ENCODE results near the gene LPIN3.

Gene LPIN3

DNA sequence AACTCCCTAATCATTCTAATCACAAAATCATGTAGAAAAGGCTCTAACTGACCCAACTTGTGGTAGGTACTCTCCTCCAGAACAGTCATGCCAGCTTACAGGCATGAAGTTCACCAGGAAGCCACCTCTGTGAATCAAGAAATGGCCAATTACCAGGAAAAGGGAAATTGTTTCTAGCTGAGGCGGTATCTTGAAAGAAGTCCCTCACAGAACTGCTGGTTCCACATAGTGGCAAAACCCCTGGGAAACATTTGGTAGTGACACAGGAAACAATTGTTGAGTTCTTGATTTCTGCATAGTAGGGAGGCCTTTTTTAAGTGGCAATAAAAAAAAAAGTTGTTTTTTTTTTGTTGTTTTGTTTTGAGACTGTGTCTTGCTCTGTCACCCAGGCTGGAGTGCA is 19.6 kb upstream of the LPIN3 start:
- DNase-seq = no peak

DNA sequence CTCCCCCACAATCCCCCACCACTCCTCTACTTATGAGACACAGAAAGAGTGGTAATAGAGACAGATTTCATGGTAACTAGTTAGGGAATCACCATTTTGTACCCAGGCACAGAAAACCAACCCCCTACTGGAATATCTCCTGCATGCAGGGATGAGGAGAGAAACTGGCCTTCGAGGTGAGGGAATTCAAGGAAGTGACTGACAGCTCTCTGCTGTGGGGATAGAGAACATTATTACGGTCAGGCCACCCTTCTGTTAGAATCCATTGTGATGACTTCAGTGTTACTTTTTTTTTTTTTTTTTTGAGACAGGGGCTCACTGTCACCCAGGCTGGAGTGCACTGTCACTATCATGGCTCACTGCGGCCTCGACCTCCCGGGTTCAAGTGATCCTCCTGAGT is 13.4 kb upstream of the LPIN3 start:
- DNase-seq = no peak

DNA sequence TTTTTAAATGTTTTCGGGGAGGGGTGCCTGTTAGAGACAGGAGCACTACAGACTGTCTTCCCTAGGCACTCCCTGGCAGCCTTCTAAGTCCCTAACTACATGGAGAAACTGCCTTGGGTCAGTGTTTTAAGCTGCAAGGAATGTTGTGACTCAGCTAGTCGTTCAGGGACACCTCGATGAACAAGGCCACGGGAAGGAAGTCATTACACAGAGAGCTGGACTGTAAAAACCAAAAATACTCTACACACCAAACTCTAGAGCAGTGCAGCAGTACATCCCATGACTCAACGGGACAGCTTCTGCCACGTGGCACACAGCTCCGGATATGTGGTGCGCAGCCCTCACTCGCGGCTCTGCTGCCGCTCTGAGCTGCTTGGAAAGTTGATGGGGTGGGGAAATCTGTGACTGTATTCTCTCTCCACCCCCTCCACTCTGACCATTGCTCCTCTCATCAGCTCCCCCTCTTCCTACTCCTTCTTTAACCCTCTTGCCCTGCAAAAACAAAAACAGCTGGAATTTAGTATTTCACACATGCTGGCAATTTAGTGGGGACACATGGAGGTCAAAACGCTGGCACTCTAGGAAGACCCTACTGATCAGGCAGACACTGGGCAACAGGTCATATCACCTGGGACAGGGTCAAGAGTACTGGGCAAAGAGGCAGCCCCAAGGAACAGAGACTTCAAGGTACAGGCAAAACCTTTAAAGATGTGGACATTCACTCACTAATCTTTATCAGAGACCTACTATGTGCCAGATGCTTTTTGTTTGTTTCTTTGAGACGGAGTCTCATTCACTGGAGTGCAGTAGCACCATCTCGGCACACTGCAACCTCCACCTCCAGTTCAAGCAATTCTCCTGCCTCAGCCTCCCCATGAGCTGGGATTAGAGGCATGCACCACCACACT is 10.9 kb upstream of the LPIN3 start:
- DNase-seq = no peak

DNA sequence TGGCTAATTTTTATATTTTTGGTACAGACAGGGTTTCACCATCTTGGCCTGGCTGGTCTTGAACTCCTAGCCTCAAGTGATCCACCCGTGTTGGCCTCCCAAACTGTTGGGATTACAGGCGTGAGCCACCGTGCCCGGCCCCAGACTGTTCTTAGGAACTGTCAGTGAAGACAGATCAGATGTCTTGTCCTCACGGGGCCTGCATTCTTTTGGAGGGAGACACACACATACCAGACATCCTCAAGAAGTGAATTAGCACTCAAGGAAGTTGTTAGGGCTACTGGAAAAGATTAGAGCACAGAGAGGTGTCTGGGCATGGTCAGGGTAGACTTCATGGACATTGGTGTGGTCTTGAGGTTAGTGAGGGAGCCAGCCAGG is 10.3 kb upstream of the LPIN3 start:
- DNase-seq = no peak

DNA sequence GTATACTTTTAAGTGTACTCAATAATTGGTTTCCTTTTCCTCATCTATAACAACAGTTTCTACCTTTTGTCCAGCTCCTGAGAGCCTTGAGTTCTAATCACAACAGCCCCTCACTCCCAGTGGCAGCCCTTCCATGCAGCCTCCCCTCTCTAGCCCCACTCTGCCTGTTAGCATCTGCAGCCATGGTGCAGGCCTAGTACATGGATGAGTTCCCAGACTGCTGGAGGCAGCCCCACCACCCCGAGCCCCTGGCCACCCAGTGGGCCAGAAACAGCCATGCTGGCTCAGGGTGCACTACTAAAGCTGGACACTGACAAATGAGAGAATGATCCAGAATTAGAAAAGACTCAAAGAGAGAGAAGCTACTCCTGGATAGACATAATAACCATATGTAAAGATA is 9.7 kb upstream of the LPIN3 start:
- no peak for DNase-seq

DNA sequence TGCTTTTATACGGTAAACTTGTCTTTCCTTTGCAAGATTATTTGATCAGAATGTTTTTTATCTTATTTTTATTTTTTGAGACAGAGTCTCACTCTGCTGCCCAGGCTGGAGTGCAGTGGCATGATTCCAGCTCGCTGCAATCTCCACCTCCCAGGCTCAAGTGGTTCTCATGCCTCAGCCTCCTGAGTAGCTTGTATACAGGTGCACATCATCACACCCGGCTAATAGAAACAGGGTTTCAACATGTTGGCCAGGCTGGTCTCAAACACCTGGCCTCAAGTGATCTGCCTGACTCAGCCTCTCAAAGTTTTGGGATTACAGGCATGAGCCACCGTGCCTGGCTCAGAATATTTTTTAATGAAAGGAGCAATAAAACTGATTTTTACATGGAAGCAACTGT is 8.9 kb upstream of the LPIN3 start:
- DNase-seq = no peak

DNA sequence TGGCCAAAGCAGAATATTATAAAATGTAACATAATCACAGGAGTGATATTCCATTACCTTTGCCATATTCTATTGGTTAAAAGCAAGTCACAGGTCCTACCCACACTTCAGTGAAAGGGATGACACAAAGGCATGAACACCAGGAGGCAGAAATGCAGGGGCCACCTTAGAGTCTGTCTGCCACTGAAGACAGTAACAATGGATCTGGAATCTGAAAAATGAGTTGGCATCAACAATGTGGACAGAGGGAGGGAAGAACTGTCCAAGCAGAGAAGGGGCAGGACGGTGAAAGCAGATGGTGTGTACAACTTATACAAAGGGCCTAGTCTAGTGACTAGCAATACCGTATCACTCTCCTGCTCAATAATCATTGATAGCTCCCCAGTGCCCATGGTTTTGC is 6.6 kb upstream of the LPIN3 start:
- no peak for DNase-seq

DNA sequence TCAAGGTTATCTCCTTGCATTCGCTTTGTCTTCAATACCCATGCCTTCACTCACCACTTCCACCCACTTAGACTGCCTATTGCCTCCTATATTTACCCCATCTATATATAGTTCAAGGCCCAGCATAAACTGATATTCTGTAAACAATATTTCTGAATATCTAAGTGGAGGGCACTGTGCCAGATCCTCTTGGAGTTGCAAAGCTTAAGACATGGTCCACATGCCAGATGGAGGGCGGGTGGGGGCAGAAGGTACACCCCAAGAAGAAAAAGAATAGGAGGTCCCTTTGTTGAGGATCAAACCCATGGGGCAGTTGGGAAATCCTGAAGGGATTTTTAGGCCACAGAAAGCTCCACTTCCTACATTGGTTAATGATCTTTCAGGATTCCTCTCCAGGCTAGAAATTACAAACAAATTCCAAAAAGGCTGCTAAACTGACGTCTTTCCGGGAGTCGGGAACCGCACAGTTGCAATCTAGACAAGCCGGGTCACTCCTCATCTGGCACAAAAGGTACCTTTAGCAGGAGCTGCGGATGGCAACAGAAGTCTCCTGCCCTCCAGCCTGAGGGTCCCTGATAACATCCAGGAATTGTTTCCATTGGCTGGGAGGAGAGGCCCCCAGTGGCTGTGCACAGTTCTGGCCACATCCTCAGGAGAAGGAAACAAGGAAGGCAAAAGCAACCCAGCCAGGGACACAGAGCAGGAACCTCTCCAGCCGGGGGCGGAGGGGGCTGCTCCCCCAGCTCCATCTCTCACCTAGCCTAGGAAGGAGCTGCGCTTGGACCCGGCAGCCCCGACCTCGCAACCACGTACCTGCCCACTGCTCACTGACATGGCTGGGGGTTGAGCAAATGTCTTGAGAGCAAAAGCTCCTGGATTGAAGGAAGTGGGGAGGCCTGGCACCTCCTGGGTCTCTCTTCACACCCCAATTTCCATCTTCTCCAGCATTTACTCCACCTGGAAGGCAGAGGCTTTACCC is 5.9 kb upstream of the LPIN3 start:
- DNase-seq = no peak

DNA sequence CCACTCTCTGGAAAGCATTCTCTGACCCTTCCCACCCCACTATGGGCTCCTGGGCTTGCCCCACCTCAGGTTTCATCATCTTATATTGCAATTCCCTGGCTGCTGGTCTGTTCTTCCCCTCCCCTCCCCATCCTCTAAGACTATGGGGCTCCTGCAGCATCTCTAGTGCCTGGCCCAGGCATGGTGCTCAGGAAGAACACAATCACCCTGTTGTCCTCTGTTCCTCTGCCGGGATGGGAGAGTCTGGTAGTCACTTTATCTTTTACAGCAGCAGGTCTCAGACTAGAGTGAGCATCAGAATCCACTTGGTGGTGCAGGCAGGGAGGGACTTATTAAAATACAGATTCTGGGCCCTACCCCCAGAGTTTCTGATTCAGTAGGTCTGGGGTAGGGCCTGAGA is 5.0 kb upstream of the LPIN3 start:
- DNase-seq = no peak

DNA sequence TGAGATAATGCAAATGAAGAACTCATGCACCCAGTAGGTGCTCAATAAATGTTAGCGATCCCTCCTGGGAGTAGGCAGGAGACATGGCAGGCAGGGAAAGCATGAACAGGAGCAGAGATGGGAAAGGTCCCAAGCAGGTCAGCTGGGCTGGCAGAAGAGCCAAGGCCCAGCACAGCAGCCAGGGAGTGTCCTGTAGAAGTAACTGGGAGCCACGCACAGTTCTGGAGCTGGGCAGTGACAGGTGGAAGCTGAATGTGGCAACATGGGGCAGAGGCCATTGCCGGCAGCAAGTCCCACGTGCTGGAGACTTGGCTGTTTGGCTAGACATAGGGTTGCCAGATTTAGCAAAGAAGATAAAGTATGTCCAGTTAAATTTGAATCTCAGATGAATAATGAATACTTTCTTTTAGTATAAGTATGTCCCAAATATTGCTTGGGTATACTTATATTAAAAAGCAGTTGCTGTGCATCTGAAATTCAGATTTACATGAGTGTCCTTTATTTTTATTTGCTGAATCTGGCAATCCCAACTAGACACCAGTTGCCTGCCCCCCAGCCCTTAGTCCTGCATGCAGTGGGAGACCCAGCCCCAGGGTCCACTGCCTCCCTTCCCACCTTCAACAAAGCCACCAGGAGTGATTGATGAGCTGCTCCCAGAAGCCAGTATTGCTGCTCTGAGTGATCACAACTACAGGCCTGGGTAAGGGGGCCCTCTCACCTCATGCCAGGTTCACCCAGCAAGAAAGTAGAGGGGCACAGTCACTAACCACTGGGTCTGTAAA is 3.7 kb upstream of the LPIN3 start:
- no peak for DNase-seq

DNA sequence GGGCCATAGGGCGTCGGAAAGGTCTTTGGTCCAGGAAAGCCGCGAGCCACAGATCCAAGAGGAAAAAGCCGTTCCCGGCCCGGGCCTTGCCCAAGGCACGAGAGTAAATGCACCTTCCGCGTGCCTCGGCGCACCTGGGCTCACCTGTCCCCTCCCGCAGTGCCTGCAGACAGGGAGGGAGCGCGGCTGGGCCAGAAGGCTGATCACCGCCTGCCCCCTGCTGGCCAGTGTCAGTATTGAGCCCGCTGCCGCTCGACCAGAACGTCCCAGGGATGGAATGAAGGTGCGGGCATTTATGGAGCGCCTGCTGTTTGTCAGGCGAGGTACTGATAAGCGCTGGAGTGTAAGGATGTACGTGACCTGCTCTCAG is 679 bp upstream of the LPIN3 start:
- peak; percentile 78 for DNase-seq

DNA sequence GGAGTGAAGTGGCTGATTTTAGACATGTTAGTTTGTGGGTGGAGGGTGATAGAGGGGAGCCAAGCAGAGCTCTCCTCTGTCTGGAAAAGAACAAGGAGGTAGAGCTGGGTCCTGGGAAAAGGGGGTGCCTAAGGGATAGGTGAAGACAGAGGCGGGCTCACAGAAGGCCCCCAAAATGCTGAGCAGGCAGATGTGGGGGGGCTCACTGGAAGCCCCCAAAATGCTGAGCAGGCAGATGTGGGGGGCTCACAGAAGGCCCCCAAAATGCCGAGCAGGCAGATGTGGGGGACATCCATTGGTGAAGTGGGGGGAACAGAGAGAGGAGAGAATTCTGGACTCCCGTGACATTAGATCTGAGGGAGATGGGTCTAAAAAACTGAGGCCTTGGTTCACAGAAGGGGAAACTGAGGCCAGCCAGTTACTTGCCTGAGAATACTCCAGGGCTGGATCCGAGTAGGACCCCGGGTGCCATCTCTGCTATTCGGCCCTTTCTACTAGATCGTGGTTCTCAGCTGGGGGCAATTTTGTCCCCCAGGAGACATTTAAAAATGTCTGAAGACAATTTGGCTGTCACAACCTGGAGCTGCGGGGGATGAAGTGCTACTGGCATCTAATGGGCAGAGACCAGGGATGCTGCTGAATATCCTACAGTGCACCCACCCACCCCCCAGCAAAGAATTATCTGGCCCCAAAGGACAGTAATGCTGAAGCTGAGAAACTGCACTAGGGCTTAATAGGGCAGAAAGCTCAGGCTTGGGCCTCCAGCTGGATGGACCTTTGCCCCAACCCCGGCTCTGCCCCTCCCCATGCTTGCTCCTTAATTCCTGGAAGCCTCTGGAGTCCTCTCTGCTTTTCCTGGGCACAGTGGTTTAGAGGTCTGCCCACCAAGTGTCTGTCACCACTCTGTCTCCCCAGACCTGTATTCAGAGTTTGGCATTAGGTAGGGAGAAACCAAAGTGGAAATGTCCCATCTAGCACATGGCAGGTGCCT is 2.1 kb downstream of the LPIN3 start:
- DNase-seq = no peak

DNA sequence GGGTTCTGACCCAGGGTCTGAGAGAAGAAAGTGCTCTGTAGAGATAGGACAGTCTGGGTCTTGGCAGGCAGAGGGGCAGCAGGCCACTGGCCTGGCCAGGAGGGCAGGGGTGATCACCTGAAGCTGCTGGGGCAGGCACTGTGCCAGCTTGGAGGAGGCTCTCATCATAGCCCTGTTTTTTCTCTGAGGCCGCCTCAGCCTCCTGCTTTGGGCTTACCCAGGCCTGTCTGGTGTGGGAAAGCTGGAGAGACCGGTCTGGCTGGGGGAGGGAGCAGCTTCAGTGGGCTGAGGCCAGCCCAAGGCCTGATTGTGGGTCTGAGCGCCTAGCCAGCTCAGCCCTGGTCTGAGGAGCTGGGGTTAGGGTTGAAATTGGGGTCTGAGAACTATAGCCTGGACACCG is 3.9 kb downstream of the LPIN3 start:
- no peak for DNase-seq

DNA sequence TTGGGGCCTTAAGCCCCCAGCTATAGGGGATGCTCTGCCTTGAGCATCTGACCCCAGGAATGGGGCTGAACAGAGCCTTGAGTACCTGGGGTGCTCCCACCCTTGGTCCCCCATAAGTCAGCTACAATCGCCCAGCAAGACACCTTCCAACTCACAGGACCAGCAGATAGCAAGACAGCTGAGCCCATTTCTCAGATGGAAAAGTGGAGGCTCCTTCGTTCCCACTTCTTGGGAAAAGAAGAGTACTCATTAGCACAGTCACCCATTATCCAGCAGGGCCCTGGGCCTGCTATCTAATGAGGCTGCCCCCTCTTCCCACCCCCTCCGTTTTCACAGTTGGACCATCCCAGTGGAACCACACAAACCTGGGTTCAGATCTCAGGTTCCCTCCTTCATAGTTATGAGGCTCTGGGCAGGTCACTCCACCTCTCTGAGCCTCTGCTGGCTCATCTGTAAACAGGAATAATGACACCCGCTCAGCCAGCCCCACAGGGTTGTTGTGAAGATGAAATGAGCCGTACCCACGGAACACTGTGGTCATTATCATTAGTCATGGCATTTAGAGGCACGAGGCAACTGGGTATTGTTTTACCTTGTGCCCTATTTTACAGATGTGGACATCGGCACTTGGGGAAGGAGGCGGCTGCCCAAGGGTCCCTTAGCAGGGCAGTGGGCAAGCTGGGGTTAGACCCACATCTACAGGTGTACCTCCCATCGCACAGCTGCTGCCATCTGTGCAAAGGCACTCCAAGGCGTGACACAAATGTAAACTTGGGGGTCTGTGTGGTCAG is 4.5 kb downstream of the LPIN3 start:
- no peak for DNase-seq

DNA sequence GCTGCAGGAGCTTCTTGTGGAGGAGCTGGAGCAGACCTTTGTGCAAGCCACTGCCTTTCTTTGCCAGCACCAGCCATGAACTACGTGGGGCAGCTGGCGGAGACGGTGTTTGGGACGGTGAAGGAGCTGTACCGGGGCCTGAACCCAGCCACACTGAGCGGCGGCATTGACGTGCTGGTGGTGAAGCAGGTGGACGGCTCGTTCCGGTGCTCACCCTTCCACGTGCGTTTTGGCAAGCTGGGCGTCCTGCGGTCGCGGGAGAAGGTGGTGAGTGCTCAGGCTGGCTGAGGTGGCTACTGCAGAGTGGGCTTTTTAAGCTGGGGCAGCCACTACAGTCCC is 5.1 kb downstream of the LPIN3 start:
- no peak for DNase-seq

DNA sequence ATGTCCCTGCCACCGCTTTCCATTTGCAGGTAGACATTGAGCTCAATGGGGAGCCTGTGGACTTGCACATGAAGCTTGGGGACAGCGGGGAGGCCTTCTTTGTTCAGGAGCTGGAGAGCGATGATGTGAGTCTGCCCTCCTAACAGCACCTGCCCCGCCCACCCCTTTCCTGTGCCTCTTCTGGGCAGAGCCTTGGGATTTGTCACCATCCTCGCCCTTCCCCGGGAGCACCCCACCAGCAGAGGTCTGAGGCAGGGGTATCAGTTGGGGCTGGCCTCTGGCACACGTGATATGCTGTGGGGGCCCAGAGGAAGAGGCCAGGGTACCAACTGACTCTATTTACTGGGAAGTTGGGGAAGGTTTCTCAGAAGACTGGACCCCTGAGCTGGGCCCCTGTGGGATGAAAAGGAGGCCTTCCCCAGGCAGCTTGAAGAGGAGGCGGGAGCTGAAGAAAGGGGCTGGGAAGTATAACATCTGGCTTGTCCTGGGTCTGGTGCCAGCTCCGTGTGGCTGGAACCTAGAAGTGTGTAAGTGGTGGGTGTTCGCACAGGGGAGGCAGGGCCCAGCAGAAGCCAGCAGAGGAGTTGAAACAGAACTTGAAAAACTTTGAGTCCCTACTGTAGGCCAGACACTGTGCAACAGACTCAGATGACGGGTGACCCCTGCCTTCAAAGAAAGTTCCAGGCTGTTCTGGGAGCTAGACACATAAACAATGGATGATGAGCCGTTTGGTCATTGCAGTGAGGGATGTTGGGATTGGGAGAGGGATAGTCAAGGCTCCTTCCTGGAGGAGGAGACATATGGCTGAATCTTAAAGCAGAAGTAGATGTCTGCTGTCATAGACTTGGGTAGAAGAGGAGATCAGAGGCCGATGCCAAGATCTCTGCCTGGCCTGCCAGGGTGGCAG is 7.2 kb downstream of the LPIN3 start:
- DNase-seq = no peak

DNA sequence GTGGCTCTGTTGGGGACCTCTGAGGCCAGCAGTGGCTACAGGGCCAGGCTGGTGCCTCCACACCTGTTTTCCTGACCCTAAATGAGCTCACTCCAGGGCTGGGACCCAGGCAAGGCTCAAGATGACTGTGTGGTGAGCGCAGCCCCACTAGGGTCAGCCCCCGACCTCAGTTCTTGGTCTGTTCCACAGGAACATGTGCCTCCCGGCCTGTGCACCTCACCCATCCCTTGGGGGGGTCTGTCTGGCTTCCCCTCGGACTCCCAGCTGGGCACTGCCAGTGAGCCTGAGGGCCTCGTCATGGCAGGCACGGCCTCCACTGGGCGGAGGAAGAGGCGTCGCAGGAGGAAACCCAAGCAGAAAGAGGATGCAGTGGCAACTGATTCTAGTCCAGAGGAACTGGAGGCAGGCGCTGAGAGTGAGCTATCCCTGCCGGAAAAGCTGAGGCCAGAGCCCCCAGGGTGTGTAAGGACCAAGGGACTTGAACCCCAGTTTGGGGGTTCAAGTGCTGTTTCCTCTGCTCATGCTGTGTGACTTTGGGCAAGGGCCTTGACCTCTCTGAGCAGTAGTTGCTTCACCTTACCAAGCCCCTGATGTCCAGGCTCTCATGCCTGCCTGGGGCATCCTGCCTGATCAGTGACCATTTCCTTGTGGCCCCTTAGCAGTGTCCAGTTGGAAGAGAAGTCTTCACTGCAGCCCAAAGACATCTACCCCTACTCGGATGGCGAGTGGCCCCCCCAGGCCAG is 8.0 kb downstream of the LPIN3 start:
- DNase-seq = no peak

DNA sequence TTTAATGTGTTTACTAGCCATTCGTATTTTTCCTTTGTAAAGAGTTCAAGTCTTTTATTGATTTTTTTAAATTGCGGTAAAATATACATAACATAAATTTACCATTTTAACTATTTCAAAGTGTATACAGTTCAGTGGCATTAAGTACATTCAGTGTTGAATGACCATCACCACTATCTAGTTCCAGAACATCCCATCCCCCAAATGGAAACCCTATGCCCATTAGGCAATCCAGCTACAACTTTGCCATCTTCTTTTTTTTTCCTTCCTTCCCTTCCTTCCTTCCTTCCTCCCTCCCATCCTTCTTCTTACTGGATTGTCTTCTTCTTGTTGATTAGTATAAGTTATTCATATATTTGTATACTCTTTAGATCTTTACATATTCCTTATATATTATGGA is 8.6 kb downstream of the LPIN3 start:
- DNase-seq = no peak

DNA sequence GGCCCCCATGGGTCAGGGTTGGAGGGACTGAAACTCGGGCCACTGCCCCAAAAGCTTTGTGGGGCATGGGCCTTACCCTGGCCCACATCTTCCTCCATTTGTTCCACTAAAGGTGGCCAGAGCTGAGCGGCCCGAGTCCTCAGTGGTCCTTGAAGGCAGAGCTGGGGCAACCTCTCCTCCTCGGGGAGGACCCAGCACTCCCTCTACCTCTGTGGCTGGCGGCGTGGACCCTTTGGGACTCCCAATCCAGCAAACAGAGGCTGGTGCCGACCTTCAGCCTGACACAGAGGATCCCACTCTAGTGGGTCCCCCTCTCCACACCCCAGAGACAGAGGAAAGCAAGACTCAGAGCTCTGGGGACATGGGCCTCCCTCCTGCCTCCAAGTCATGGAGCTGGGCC is 9.3 kb downstream of the LPIN3 start:
- no peak for DNase-seq
